Measurements from ENCODE around the gene IQCH.
"Not testable (repeated sequence)": the region's sequence is repeated elsewhere in the genome, so short reads cannot be mapped to it uniquely, and the experiment has no call there.

The IQCH gene

DNA sequence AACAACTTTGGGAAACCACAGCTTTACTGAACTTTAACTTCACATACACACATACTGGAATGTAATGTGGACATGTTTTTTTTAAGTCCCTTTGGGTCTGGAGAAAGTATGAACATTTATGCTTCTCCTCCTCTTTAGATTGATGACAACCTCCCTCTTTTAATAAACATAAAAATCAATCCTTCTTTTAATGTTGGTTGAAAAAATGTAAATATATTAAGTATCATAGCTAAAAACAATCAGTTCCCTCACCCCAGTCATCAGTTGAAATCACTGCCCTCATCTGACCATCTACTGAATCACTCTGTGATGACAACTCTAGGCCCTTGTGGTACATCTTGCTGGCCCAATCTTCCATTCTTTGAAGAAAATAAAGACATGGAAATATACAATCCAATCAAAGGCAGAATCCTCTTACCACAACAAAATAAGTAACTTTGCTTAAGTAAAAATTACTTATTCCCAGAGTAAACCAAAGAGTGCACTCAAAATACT is 6.5 kb upstream of the IQCH start:
- no peak for DNase-seq

DNA sequence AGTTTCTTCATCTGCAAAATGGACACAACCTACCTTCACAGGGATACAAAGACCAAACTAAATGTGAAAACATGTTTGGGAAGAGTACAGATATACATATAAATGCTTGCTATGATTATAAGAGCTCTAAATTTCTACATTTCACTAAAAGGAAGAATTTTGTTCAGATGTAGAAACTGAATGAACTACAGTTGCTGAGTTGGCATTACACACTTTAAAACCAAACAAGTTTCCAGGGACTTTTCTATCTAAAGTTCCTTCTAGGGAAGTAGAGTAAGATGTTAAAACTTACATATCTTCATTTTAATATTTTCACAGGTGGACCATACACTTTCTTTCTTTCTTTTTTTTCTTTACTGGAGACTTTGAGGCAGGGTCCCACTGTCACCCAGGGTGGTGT is 4.8 kb upstream of the IQCH start:
- no peak for DNase-seq

DNA sequence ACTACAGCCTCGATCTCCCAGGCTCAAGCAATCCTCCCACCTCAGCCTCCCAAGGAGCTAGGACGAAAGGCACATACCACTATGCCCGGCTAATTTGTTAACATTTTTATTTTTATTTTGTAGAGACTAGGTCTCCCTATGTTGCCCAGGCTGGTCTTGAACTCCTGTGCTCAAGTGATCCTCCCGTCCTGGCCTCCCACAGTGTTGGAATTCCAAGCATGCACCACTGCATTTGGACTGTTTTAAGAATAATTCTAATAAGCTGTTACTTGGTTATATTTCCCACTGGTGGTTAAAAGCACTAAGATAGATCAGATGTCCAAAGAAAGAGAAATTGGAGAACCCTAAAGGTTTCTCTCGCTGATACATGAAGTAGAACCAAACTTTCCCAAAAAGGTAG is 3.3 kb upstream of the IQCH start:
- DNase-seq: no peak

DNA sequence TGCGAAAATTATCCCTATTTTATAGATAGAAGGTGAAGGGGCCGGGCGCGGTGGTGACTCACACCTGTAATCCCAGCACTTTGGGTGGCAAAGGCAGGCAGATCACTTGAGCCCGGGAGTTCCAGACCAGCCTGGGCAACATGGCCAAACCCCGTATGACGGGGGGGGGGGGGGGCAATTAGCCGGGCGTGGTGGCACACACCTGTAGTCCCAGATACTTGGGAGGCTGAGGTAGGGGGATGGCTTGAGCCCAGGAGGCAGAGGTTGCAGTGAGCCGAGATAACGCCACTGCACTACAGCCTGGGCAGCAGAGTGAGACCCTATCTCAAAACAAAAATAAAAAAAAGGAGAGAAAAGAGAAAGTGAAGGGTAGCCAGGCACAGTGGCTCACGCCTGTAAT is 1.5 kb upstream of the IQCH start:
- no peak for DNase-seq

DNA sequence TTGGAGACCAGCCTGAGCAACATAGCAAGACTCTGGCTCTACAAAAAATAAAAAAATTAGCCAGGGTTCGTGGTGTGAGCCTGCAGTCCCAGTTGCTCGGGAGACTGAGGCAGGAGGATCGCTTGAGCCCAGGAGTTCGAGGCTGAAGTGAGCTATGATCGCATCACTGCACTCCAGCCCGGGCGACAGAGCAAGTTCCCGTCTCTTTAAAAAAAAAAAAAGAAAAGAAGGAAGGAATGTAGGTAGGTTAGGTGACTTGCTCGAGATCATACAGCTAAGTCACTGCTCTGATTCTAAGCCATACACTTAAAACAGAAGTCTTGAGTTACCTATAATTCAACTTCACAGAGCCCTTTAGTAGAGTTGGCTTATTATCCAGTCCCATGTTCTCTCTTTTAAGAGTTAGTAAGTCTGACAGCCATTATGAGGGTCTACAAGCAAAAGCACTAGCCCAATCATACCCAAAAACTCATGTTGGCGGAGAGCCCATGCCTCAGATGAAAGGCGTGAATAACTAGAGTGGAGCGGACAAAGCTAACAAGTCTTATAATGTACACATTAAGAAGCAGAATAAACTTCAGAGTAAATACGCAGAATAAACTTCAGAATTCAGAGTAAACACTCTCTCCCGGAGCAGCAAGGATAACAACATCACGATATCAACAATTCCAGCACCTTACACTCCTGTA is 893 bp upstream of the IQCH start:
- DNase-seq: no peak

DNA sequence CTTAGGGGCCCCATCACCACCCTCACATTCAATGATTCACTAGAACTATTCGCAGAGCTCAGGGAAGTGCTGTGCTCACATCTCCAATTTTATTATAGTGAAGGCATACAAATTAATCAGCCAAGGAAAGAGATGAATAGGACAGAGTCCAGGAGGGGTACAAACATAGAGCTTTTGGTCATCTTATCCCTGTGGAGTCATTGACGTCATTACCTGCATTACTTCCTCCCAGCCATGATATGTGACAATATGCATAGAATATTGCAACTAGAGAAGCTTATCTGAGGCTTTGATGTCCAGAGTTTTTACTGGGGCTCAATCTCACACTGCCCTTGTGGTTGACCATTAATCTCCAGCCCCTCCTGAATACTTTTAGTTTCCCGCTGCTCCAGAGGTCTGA is 1.5 kb downstream of the IQCH start:
- no peak for DNase-seq

DNA sequence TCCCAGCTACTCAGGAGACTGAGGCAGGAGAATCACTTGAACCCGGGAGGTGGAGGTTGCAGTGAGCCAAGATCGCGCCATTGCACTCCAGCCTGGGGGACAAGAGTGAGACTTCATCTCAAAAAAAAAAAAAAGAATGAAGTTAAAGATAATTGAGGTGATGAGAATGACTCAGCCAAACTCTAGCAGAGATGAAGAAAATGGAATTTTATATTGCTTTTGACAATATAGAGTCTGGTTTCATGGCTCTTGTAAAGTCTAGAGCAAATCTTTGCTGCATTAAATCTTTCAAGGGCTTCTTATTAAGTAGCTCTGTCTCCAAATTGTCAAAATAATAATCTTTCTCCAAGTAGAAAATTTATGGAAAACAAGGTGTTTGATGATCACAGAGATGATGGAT is 3.8 kb downstream of the IQCH start:
- DNase-seq: not testable (repeated sequence)

DNA sequence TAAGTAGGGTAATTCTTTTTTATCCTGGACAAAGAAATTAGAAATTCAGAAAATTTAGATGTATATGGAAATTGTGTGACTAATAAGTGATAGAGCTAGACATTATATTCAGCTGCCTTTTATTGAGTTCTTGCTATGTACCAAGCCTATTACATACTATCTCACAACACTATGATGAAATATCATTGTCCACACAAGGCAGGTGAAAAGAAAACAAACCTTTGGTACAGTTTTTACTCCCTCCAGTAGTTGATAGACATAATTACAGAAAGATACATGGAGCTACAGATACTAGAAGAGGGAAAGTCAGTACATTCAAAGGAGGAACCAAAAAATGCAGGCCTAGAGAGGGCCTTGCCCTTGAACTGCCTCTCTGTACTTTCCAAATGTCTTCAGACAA is 4.8 kb downstream of the IQCH start:
- no peak for DNase-seq

DNA sequence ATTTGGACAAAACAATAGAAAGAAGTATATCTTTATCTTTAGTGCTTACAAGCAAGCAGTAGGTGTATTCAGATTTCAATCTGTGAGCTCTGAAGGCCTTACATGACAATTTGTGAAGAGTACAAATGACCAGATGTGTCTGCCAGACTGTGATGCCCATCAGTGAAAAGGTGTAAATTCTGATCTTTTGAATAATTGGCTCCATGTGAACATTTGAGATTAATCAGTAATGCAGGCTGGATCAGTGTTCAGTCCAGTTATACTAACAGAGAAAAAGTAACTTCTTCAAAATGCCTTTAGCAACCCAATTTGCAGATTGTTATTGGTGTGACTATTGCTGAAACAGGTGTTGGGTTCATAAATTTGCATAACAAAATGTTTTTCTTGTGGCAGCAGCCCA is 5.2 kb downstream of the IQCH start:
- no peak for DNase-seq

DNA sequence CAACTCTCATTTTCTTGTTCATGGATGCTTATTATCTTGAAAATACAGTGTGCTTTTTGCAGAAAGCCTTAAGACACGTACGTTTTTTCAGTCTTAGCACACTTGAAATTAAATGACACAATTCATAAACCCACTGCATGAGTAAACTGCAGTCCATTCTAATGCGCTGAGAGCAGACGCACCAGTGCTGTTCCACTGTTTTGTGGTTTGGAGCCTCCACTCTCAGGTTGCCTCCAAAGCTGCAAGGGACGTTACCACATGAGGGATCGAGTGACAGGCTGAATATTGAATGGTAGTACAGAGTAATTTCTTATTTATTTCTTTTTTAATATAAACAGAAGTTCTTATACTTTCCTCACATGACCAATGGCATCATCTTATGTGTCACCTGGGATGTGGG is 12.3 kb downstream of the IQCH start:
- DNase-seq: no peak

DNA sequence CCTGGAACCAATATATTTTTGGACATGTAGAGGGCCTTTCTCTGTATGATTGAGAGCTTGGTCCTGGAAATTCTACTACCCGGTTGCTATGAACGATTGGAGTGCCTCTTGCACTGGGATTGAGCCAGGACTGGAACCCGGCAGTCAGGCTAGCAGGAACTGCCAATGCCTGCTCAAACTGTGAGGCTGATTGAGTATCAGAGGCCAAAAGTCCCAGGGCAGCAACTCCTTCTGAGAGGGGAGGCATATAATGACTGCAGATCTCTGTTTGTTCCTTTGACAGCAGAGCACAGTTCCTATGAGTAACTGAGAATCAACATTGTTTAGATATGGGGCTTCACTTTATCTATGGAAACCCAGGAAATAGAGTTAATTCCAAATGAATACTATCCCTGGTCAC is 12.9 kb downstream of the IQCH start:
- DNase-seq: no peak

DNA sequence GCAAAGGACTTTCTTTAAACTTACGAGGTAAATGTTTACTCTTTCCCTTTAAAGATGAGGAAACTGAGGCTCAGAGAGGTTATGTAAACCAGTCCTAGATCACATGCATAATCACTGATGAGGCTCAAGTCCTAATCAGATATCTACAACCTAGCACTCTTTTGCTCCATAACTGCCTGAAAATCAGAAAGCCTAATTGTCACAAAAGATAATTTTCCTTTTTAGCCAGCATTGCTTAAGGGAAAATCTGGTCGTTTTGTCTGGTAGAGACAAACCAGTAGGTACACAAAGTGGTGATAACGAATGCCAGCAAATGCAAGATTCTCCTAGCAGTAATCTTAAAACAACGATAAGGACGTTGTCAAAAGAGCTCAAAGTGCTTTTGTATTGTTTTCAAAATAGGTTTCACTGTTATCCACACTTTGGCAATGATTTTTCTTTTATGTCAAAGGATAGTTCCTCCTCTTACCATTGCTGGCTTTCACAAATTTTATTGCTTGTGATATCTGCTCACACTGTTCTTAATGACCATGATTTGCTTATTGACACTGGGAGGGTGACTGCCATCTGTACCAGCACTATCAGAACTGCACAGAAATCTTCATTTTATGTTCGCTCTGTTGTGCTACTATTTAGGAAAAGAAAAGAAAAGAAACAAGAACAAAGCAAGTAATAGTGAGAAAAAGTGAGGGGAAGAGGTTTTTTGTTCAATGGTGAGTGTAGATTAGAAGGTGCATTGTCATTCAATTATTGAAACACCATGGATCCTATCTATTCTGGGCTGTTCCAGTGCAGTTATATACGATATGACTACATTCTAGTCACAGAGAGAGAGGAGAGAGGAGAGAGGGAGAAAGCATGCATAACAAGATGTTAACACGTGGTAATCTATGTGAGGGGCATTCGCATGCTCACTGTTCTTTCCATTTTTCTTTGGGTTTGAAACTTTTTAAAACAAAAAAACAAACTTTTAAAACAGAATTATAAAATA is 13.7 kb downstream of the IQCH start:
- no peak for DNase-seq

DNA sequence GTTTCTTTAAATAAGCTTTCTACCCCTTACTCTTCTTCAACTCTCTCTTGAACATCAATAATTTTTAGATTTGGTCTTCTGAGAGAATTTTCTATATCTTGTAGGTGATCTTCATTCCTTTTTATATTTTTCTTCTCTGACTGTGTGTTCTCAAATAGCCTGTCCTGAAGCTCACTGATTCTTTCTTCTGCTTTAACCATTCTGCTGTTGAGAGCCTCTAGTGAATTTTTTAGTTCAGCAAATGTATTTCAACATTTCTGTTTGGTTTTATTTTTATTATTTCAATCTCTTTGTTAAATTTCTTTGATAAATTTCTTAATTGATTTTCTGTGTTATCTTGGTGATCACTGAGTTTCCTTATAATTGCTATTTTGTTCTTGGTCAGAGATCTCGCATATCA is 19.6 kb downstream of the IQCH start:
- DNase-seq: no peak

DNA sequence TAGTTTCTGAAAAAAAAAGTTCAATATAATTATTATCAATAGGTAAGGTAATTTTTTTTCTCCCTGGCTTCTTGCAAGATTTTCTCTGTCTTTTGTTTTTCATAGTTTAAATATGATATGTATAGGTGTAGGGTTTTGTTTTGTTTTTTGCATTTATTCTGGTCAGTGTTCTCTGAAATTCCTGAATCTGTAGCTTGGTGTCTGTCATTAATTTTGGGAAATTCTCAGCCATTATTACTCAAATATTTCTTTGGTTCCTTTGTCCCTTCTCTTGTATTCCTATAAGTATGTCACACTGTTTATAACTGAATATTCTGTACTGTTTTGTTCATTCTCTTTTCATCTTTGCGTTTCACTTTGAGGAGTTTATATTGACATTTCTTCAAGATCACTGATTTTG is 22.1 kb downstream of the IQCH start:
- DNase-seq: no peak

DNA sequence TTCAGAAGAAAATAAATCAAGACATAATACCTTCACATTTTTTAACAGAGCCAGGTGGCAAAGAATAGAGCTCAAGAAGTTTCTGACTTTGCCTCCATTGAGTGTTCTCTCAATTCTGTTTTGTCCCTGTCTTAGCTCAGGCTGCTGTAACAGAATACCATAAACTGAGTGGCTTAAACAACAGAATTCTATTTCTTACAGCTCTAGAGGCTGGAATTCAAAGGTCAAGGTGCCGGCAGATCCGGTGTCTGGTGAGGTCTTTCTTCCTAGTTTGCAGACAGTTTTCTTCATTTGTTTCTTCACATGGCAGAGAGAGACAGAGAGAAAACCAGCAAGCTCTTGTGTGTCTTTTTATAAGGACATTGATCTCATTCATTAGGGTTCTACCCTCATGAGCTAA is 25.6 kb downstream of the IQCH start:
- no peak for DNase-seq

DNA sequence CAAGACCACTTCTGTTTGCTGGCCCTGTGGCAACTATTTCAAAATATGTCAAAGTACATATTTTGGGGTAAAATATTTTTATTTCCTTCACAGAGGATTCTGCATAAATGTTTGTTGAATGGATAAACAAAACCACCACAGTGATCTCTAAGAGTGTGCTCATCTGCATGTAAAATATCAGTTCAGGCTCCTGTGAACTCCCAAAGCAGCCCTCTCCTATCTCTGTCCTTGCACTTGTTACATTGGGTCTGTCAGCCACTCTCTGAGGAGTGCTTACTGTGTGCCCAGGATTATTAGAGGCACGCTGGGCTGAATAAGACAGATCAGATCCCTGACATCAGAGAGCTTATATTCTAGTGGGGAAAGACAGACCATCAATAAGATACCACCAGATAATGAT is 27.1 kb downstream of the IQCH start:
- DNase-seq: no peak

DNA sequence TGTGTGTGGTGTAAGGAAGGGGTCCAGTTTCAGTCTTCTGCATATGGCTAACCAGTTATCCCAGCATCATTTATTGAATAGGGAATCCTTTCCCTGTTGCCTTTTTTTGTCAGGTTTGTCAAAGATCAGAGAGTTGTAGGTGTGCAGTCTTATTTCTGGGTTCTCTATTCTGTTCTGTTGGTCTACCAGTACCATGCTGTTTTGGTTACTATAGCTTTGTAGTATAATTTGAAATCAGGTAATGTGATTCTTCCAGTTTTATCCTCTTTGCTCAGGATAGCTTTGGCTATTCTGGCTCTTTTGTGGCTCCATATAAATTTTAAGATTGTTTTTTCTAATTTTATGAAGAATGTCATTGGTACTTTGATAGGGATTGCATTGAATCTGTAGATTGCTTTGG is 31.0 kb downstream of the IQCH start:
- not testable (repeated sequence) for DNase-seq

DNA sequence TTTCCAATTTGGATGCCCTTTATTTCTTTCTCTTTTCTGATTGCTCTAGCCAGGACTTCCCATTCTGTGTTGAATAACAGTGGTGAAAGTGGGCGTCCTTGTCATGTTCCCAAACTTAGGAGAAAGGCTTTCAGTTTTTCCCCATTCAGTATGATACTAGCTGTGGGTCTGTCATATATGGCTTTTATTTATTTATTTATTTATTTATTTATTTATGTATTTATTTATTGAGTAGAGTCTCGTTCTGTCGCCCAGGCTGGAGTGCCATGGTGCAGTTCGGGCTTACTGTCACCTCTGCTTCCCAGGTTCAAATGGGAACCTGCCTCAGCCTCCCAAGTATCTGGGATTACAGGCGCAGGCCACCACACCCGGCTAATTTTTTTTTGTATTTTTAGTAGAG is 31.8 kb downstream of the IQCH start:
- not testable (repeated sequence) for DNase-seq

DNA sequence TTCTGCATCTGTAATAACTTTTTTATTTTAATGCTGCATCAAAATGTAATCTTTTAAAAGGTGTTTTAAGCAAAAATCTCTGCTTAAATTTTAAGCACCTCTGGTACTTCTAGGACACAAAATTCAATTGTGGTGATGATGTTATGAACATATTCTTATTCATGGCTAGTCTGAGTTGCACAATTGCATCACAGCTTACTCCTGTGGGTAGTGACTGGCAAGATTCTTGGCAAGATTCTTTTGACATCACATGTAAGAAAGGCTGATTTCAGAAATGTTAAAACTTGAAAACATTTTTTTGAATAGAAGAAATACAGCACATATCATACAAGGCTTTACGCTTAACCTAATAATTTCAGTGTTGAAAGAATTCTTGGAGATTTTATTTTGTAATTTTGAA is 35.7 kb downstream of the IQCH start:
- no peak for DNase-seq

DNA sequence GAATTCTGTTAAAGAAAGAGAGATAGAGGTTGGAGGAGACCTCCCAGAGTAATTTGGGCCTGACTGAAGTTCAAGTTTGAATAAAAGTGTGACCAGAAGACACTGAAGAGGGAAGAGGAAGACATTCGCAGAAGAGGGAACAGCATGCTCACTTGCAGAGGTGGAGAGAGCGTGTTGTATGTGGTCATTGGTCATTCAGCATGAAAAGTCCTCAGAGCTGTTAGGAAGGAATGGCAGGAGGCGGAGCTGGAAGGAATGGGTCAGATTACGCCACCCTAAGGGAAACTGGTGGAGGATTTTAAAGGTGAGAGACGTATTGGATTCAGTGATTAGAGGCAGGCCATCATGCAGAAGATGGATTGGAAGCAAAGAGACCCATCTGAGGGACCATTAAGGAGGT is 41.6 kb downstream of the IQCH start:
- no peak for DNase-seq

DNA sequence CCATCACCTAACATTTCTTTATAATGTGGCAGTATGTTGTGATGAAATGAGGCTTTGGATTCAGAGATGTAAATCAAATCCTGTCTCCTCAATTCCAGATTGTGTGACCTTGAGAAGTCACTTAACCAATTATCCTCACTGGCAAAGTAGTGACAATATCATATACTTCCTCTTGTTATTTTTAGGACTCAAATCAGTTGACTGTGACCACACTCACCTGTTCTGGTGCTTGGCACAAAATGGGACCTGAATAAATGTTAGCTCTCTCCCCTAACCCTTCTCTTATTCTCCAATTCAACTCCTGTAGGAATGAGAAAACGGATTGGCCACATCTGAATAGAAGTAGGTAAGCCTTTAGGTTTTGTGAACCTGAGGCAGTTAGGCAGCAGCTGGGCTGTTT is 42.1 kb downstream of the IQCH start:
- DNase-seq: no peak

DNA sequence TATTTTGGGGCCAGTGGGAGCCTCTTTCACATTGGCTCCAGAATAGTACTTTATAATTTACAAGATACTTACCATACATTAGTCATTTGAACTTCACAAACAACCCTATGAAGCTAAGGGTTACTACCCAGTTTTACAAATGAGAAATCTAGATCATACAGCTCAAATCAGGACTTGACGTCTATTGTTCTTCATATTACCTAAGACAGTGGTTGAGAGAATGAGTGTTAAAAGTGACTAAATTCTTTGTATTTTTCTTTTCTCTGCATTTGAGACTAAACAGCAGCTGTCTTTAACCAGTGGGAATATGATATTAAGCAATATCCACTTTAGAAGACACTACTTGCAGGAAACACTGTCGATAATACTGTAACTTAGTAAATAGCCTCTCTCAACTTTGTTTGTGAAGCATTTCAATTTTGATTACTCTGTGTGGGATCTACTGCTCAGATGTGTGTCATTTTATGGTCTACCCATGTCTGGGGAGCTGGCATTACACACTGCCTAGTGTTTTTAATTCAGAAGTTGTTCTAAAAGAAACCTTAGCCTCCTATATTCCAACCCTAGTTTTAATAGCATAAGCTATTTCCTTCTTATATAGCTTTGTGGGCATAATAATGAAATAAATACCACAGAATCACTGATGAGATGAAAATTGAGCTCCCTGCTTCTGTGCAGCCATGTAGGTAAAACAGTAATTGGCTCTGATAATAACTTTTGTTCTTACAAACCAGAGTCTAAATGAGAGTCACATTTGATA is 45.9 kb downstream of the IQCH start:
- DNase-seq: no peak
